Adipocyte (in vitro differentiated cells): ENCODE results near the gene RELN.
A peak's percentile ranks its signal among the peaks of the same experiment; 100 is the strongest.

Experiments used
- DNase-seq: peaks from one replicate; pipeline ENCODE4 v3.0.0-alpha.2; 2015; ENCODE audit warnings: low read depth
- H3K27me3 ChIP-seq: replicated peaks from 2 replicates; pipeline ENCODE4 v1.7.0; 2013; ENCODE audit warnings: mild to moderate bottlenecking, low read length, moderate library complexity; ENCODE audit not compliant: control insufficient read depth, insufficient read depth
- H3K36me3 ChIP-seq: 2 replicates; pipeline ENCODE4 v1.7.0; 2013; ENCODE audit warnings: low read length, mild to moderate bottlenecking, moderate library complexity; ENCODE audit not compliant: control insufficient read depth, insufficient read depth, severe bottlenecking
- H3K4me1 ChIP-seq: 2 replicates; pipeline ENCODE4 v1.7.0; 2013; ENCODE audit warnings: mild to moderate bottlenecking, low read length, moderate library complexity; ENCODE audit not compliant: control insufficient read depth, insufficient read depth
- H3K4me3 ChIP-seq: 2 replicates; pipeline ENCODE4 v1.7.0; 2013; ENCODE audit warnings: mild to moderate bottlenecking, low read length, moderate library complexity
- H3K9ac ChIP-seq: 2 replicates; pipeline ENCODE4 v1.7.0; 2013; ENCODE audit warnings: mild to moderate bottlenecking, low read length, moderate library complexity
- H3K9me3 ChIP-seq: 2 replicates; pipeline ENCODE4 v1.7.0; 2013; ENCODE audit warnings: mild to moderate bottlenecking, low read length, moderate library complexity; ENCODE audit not compliant: control insufficient read depth

Gene RELN

GRCh38 chr7:103989785-103990767 is 618 bp upstream of the RELN start:
- H3K4me1 ChIP-seq = peaks cover 9% of the 10 kb centered on the region
- H3K36me3 ChIP-seq = no peaks in the 10 kb centered on the region
- H3K9ac ChIP-seq = peak overlapping the region; percentile 78
- H3K27me3 ChIP-seq = no peaks in the 10 kb centered on the region
- DNase-seq = peak; percentile 33
- peak overlapping the region; percentile 83 for H3K4me3 ChIP-seq
- H3K9me3 ChIP-seq = no peaks in the 10 kb centered on the region

GRCh38 chr7:103988468-103989199 is 824 bp downstream of the RELN start:
- no peak for DNase-seq
- Histone ChIP-seq H3K36me3 (no peaks in the 10 kb centered on the region), H3K9me3 (no peaks in the 10 kb centered on the region), H3K4me1 (peaks cover 9% of the 10 kb centered on the region), H3K9ac (peak overlapping the region; percentile 55), H3K27me3 (no peaks in the 10 kb centered on the region), H3K4me3 (peak overlapping the region; percentile 82)

GRCh38 chr7:103987451-103987850 is 2.0 kb downstream of the RELN start:
- no peak overlapping the region for H3K9ac ChIP-seq
- DNase-seq = no peak
- H3K9me3 ChIP-seq = no peaks in the 10 kb centered on the region
- H3K36me3 ChIP-seq = no peaks in the 10 kb centered on the region
- H3K4me3 ChIP-seq = no peak overlapping the region
- no peaks in the 10 kb centered on the region for H3K27me3 ChIP-seq
- peaks cover 9% of the 10 kb centered on the region for H3K4me1 ChIP-seq

GRCh38 chr7:103985565-103986126 is 3.8 kb downstream of the RELN start:
- H3K4me3 ChIP-seq = no peak overlapping the region

GRCh38 chr7:103984050-103984449 is 5.4 kb downstream of the RELN start:
- Histone ChIP-seq H3K36me3 (no peaks in the 10 kb centered on the region), H3K9me3 (no peaks in the 10 kb centered on the region), H3K4me1 (no peaks in the 10 kb centered on the region), H3K9ac (no peak overlapping the region), H3K4me3 (no peak overlapping the region), H3K27me3 (no peaks in the 10 kb centered on the region)
- no peak for DNase-seq

More at GRCh38 chr7:103985565-103986126, 3.8 kb downstream of the RELN start:
- DNase-seq = no peak
- no peak overlapping the region for H3K9ac ChIP-seq
- H3K36me3 ChIP-seq = no peaks in the 10 kb centered on the region
- no peaks in the 10 kb centered on the region for H3K27me3 ChIP-seq
- peaks cover 3% of the 10 kb centered on the region for H3K4me1 ChIP-seq
- no peaks in the 10 kb centered on the region for H3K9me3 ChIP-seq

- H3K4me3 ChIP-seq = no peak overlapping the region
These were observed 6.1 kb downstream of the RELN start for GRCh38 chr7:103983201-103983977.

GRCh38 chr7:103981003-103981423 is 8.4 kb downstream of the RELN start:
- no peaks in the 10 kb centered on the region for H3K4me1 ChIP-seq
- no peak for DNase-seq
- H3K36me3 ChIP-seq = no peaks in the 10 kb centered on the region
- no peaks in the 10 kb centered on the region for H3K27me3 ChIP-seq
- H3K9me3 ChIP-seq = no peaks in the 10 kb centered on the region
- no peak overlapping the region for H3K9ac ChIP-seq
- no peak overlapping the region for H3K4me3 ChIP-seq

More at GRCh38 chr7:103983201-103983977, 6.1 kb downstream of the RELN start:
- Histone ChIP-seq H3K27me3 (no peaks in the 10 kb centered on the region), H3K9ac (no peak overlapping the region), H3K36me3 (no peaks in the 10 kb centered on the region), H3K4me1 (no peaks in the 10 kb centered on the region), H3K9me3 (no peaks in the 10 kb centered on the region)
- DNase-seq = no peak

- H3K9me3 ChIP-seq = no peaks in the 10 kb centered on the region
- H3K27me3 ChIP-seq = no peaks in the 10 kb centered on the region
- H3K4me3 ChIP-seq = no peak overlapping the region
- DNase-seq = no peak
- no peaks in the 10 kb centered on the region for H3K36me3 ChIP-seq
- no peaks in the 10 kb centered on the region for H3K4me1 ChIP-seq
- H3K9ac ChIP-seq = no peak overlapping the region
These were observed 16.6 kb downstream of the RELN start for GRCh38 chr7:103972779-103973434.

- H3K9me3 ChIP-seq = no peaks in the 10 kb centered on the region
- H3K4me3 ChIP-seq = no peak overlapping the region
- H3K4me1 ChIP-seq = no peaks in the 10 kb centered on the region
- DNase-seq = no peak
- H3K36me3 ChIP-seq = no peaks in the 10 kb centered on the region
- no peak overlapping the region for H3K9ac ChIP-seq
- H3K27me3 ChIP-seq = no peaks in the 10 kb centered on the region
These were observed 22.1 kb downstream of the RELN start for GRCh38 chr7:103967401-103967800.

GRCh38 chr7:103966593-103967277 is 22.7 kb downstream of the RELN start:
- Histone ChIP-seq H3K9me3 (no peaks in the 10 kb centered on the region), H3K4me1 (no peaks in the 10 kb centered on the region), H3K36me3 (no peaks in the 10 kb centered on the region), H3K4me3 (no peak overlapping the region), H3K9ac (no peak overlapping the region), H3K27me3 (no peaks in the 10 kb centered on the region)
- no peak for DNase-seq
